ENCODE measurements around the gene ZFP91.

ZFP91 gene

GRCh38 chr11:58640386-58641023, 61.6 kb downstream of the ZFP91 start:
- peak in 1 of 2 experiments; percentile 26 for DNase-seq (ENCODE audit: low read depth in 1 of 2, low spot score in 1 of 2)
- Histone ChIP-seq H3K4me3 (replicated peaks; ENCODE audit: insufficient read depth, low read length) (no peak overlapping the region), H3K27ac (replicated peaks) (peak overlapping the region; percentile 17; the same call in 1 of the 2 replicates), H3K27me3 (ENCODE audit: insufficient read depth, poor library complexity, severe bottlenecking) (no peaks in the 10 kb centered on the region)
- no peak for TF ChIP-seq REST (IDR thresholded peaks at IDR 0.05; ENCODE audit: insufficient replicate concordance, low read depth)
- no peak for TF ChIP-seq GABPA (IDR thresholded peaks at IDR 0.05; ENCODE audit: low read depth)
- no peak; the same call in 1 of the 2 replicates for TF ChIP-seq SPI1 (IDR thresholded peaks at IDR 0.05; ENCODE audit: borderline replicate concordance, low read depth)

DNA sequence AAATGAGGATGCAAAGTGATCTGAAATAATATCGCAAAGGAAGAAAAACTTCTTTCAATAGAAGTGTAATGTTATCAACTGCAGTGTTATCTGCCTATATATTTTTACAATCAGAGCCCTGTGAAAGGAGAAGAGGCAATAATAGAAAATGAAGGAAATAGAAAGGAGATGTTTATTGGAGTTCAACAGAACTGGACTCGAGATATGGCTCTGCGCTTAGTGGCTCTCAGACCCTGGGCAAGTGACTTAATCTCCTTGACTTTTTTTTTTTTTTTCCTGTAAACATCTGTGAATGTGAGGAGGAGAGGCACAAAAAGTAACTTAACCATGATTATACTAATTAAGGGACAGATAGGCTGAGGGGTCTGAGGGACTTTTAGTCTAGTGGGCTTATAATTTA, 62.5 kb downstream of the ZFP91 start:
- Histone ChIP-seq H3K4me3 (replicated peaks; ENCODE audit: insufficient read depth, low read length) (no peak overlapping the region), H3K27me3 (ENCODE audit: insufficient read depth, poor library complexity, severe bottlenecking) (no peaks in the 10 kb centered on the region), H3K27ac (replicated peaks) (no peak overlapping the region)
- no peak for DNase-seq (ENCODE audit: low read depth in 1 of 2, low spot score in 1 of 2)
- TF ChIP-seq, protein P1, sequence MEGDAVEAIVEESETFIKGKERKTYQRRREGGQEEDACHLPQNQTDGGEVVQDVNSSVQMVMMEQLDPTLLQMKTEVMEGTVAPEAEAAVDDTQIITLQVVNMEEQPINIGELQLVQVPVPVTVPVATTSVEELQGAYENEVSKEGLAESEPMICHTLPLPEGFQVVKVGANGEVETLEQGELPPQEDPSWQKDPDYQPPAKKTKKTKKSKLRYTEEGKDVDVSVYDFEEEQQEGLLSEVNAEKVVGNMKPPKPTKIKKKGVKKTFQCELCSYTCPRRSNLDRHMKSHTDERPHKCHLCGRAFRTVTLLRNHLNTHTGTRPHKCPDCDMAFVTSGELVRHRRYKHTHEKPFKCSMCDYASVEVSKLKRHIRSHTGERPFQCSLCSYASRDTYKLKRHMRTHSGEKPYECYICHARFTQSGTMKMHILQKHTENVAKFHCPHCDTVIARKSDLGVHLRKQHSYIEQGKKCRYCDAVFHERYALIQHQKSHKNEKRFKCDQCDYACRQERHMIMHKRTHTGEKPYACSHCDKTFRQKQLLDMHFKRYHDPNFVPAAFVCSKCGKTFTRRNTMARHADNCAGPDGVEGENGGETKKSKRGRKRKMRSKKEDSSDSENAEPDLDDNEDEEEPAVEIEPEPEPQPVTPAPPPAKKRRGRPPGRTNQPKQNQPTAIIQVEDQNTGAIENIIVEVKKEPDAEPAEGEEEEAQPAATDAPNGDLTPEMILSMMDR (IDR thresholded peaks at IDR 0.05; ENCODE audit: insufficient read depth, low read length) = no peak
- TF ChIP-seq POLR2AphosphoS5 (IDR thresholded peaks at IDR 0.05; ENCODE audit: low read depth) (no peak), REST (IDR thresholded peaks at IDR 0.05; ENCODE audit: insufficient replicate concordance, low read depth) (no peak), GABPA (IDR thresholded peaks at IDR 0.05; ENCODE audit: low read depth) (no peak), SPI1 (IDR thresholded peaks at IDR 0.05; ENCODE audit: borderline replicate concordance, low read depth) (no peak)

- Histone ChIP-seq H3K4me3 (replicated peaks; ENCODE audit: insufficient read depth, low read length) (no peak overlapping the region), H3K27me3 (ENCODE audit: insufficient read depth, poor library complexity, severe bottlenecking) (no peaks in the 10 kb centered on the region), H3K27ac (replicated peaks) (no peak overlapping the region)
- no peak for DNase-seq (ENCODE audit: low read depth in 1 of 2, low spot score in 1 of 2)
- TF ChIP-seq, protein P1 (IDR thresholded peaks at IDR 0.05; ENCODE audit: insufficient read depth, low read length) = no peak
- no peak for TF ChIP-seq REST (IDR thresholded peaks at IDR 0.05; ENCODE audit: insufficient replicate concordance, low read depth)
Measured at GRCh38 chr11:58641803-58642581, 63.1 kb downstream of the ZFP91 start.

All from HL-60 (cell line).